Measurements from ENCODE around the gene ADGRD2. TPM values are rescaled to one million over a fixed set of nuclear protein-coding genes. Genes with fewer than 3 reads are reported as not detected.
"Not testable (repeated sequence)": the region's sequence is repeated elsewhere in the genome, so short reads cannot be mapped to it uniquely, and the experiment has no call there.

Gene ADGRD2
- total RNA-seq, 1 experiment from 2014 or later: not detected

DNA sequence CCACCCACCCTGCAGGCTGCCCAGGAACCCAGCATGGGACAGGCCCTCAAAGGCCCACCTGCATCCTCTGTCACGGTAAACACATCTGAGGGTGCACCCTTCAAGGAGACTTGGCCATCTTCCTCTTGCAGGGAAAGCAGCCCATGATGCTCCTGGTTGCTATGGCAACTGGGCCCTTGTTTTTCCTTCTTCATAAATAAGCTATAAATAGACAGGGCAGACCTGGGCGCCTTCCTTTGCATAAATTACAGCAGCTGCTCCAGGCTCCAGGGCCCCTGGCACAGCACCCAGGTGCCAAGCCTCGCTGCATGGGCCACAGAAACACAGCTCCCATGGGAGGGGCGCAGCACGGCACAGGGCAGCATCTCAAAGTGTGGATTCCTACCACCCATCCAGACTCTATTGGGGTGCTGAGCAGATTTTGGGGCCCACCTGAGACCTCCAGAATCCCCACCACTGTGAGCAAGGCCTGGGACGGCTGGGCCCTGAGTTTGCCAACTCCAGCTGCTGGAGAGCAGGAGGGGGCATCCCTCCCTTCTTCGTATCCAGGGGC, 29.2 kb upstream of the ADGRD2 start:
- Histone ChIP-seq H3K4me3 (ENCODE audit: low read length) (no peak overlapping the region), H2AFZ (ENCODE audit: low read length) (no peak overlapping the region), H3K27ac (ENCODE audit: low read length) (no peak overlapping the region), H3F3A (ENCODE audit: low read length, unreplicated experiment) (no peaks in the 10 kb centered on the region), H3K79me2 (ENCODE audit: low read length) (no peaks in the 10 kb centered on the region), H3K9ac (ENCODE audit: low read length) (no peak overlapping the region), H3K36me3 (ENCODE audit: low read depth, low read length) (no peaks in the 10 kb centered on the region), H3K9me3 (ENCODE audit: low read length) (no peaks in the 10 kb centered on the region), H3K9me2 (replicated peaks; ENCODE audit: low read length) (no peaks in the 10 kb centered on the region), H3K4me2 (ENCODE audit: low read length) (no peak overlapping the region), H3K27me3 (ENCODE audit: low read length) (no peaks in the 10 kb centered on the region), H4K20me1 (ENCODE audit: low read length) (no peaks in the 10 kb centered on the region), H3K4me1 (ENCODE audit: insufficient read depth, low read length) (no peaks in the 10 kb centered on the region)
- DNase-seq (no peak), ATAC-seq (no peak)
- TF ChIP-seq EZH2 (IDR thresholded peaks at IDR 0.05; ENCODE audit: low read length, unreplicated experiment): no peak
- TF ChIP-seq EZH2phosphoT487 (IDR thresholded peaks at IDR 0.05; ENCODE audit: borderline replicate concordance, low read length): no peak
- TF ChIP-seq, protein P1, sequence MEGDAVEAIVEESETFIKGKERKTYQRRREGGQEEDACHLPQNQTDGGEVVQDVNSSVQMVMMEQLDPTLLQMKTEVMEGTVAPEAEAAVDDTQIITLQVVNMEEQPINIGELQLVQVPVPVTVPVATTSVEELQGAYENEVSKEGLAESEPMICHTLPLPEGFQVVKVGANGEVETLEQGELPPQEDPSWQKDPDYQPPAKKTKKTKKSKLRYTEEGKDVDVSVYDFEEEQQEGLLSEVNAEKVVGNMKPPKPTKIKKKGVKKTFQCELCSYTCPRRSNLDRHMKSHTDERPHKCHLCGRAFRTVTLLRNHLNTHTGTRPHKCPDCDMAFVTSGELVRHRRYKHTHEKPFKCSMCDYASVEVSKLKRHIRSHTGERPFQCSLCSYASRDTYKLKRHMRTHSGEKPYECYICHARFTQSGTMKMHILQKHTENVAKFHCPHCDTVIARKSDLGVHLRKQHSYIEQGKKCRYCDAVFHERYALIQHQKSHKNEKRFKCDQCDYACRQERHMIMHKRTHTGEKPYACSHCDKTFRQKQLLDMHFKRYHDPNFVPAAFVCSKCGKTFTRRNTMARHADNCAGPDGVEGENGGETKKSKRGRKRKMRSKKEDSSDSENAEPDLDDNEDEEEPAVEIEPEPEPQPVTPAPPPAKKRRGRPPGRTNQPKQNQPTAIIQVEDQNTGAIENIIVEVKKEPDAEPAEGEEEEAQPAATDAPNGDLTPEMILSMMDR (conservative IDR thresholded peaks at IDR 0.05; ENCODE audit: low read depth, low read length): no peak
- no TSS peak for BruUV-seq (replicated peaks)
- ChIA-PET POLR2A (ENCODE audit: unreplicated experiment) (no interaction called here), CTCF (interaction anchor here (0.7 kb wide), 1 partner anchor 63 kb away, joined by 6 read pairs; no protein-coding TSS in a partner anchor)
- intact Hi-C loops (cut with micrococcal nuclease): no loop called here

DNA sequence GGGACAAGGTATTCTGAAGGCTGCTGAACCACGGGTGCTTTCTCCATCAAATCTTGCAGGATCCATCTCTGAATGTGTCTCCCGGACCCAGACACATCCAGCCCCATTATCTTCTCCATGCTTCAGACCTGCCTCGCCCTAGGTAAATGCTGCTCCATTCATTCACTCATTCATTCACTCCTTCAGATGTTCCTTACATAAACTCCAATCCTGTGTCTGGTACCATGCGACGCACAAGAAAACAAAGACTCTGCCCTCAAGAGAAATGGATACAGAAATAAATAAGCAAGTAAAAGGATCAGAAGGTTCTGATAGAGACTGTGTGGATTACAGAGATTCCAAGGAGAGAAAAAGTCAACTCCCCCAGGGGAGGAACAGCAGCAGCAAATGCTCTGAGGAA, 27.1 kb upstream of the ADGRD2 start:
- Histone ChIP-seq H4K20me1 (ENCODE audit: low read length) (no peaks in the 10 kb centered on the region), H3K79me2 (ENCODE audit: low read length) (no peaks in the 10 kb centered on the region), H3K9me3 (ENCODE audit: low read length) (no peaks in the 10 kb centered on the region), H3K9me2 (replicated peaks; ENCODE audit: low read length) (no peaks in the 10 kb centered on the region), H2AFZ (ENCODE audit: low read length) (no peak overlapping the region), H3K9ac (ENCODE audit: low read length) (no peak overlapping the region), H3K4me2 (ENCODE audit: low read length) (no peak overlapping the region), H3K27ac (ENCODE audit: low read length) (no peak overlapping the region), H3K4me3 (ENCODE audit: low read length) (no peak overlapping the region), H3K27me3 (ENCODE audit: low read length) (no peaks in the 10 kb centered on the region), H3F3A (ENCODE audit: low read length, unreplicated experiment) (no peaks in the 10 kb centered on the region), H3K4me1 (ENCODE audit: insufficient read depth, low read length) (no peaks in the 10 kb centered on the region), H3K36me3 (ENCODE audit: low read depth, low read length) (no peaks in the 10 kb centered on the region)
- TF ChIP-seq EZH2 (IDR thresholded peaks at IDR 0.05; ENCODE audit: low read length, unreplicated experiment): no peak
- TF ChIP-seq EZH2phosphoT487 (IDR thresholded peaks at IDR 0.05; ENCODE audit: borderline replicate concordance, low read length): no peak
- TF ChIP-seq, protein P1 (conservative IDR thresholded peaks at IDR 0.05; ENCODE audit: low read depth, low read length): no peak
- ChIA-PET POLR2A (ENCODE audit: unreplicated experiment) (no interaction called here), CTCF (no interaction called here)
- no TSS peak for BruUV-seq (replicated peaks)
- DNase-seq: no peak
- intact Hi-C loops (cut with micrococcal nuclease): no loop called here
- no peak for ATAC-seq

DNA sequence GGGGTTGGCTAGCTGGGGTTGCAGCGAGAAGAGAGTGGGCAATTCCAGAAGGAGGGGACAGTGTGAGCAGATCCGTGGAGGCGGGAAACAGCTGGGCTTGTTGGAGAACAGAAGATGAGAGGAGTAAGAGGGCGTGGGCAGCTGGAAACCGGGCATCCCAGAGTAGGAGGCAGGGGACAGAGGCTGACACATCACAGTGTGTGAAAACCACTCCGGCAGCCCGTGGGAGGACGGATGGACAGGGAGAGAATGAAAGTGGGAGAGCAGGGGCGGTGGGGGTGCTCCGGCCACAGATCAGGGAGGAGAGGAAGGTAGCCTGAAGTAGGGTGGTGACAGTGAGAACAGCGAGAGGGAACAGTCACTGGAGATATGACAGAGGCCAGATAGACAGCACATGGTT, 26.7 kb upstream of the ADGRD2 start:
- Histone ChIP-seq H3K9ac (ENCODE audit: low read length) (no peak overlapping the region), H3K27me3 (ENCODE audit: low read length) (no peaks in the 10 kb centered on the region), H3K9me3 (ENCODE audit: low read length) (no peaks in the 10 kb centered on the region), H4K20me1 (ENCODE audit: low read length) (no peaks in the 10 kb centered on the region), H3K4me2 (ENCODE audit: low read length) (no peak overlapping the region), H3K4me3 (ENCODE audit: low read length) (no peak overlapping the region), H3K9me2 (replicated peaks; ENCODE audit: low read length) (no peaks in the 10 kb centered on the region), H3K27ac (ENCODE audit: low read length) (no peak overlapping the region), H3K36me3 (ENCODE audit: low read depth, low read length) (no peaks in the 10 kb centered on the region), H3F3A (ENCODE audit: low read length, unreplicated experiment) (no peaks in the 10 kb centered on the region), H2AFZ (ENCODE audit: low read length) (no peak overlapping the region), H3K4me1 (ENCODE audit: insufficient read depth, low read length) (no peaks in the 10 kb centered on the region), H3K79me2 (ENCODE audit: low read length) (no peaks in the 10 kb centered on the region)
- CTCF ChIA-PET: no interaction called here
- POLR2A ChIA-PET (ENCODE audit: unreplicated experiment): no interaction called here
- intact Hi-C loops (cut with micrococcal nuclease): no loop called here
- TF ChIP-seq EZH2phosphoT487 (IDR thresholded peaks at IDR 0.05; ENCODE audit: borderline replicate concordance, low read length) (no peak), EZH2 (IDR thresholded peaks at IDR 0.05; ENCODE audit: low read length, unreplicated experiment) (no peak)
- TF ChIP-seq, protein P1 (conservative IDR thresholded peaks at IDR 0.05; ENCODE audit: low read depth, low read length): no peak
- ATAC-seq: no peak
- DNase-seq: no peak
- BruUV-seq (replicated peaks): no TSS peak

DNA sequence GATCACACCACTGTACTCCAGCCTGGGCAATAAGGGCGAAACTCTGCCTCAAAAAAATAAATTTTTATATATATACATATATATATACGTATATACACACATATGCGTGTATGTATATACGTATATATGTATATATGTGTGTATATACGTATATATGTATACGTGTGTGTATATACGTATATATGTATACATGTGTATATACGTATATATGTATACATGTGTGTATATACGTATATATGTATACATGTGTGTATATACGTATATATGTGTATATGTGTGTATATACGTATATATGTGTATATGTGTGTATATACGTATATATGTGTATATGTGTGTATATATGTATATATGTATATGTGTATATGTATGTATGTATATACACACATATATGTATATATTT, 24.5 kb upstream of the ADGRD2 start:
- H3K79me2 ChIP-seq (ENCODE audit: low read length); H3K27ac ChIP-seq (ENCODE audit: low read length); H4K20me1 ChIP-seq (ENCODE audit: low read length); intact Hi-C loops (cut with micrococcal nuclease); H3K36me3 ChIP-seq (ENCODE audit: low read depth, low read length); CTCF ChIA-PET; H3K9me2 ChIP-seq (replicated peaks; ENCODE audit: low read length); H3K9ac ChIP-seq (ENCODE audit: low read length); BruUV-seq (replicated peaks); H3K4me1 ChIP-seq (ENCODE audit: insufficient read depth, low read length); H3K9me3 ChIP-seq (ENCODE audit: low read length); H3K4me2 ChIP-seq (ENCODE audit: low read length); ATAC-seq; H2AFZ ChIP-seq (ENCODE audit: low read length); DNase-seq; H3F3A ChIP-seq (ENCODE audit: low read length, unreplicated experiment); H3K27me3 ChIP-seq (ENCODE audit: low read length); H3K4me3 ChIP-seq (ENCODE audit: low read length); POLR2A ChIA-PET (ENCODE audit: unreplicated experiment): not testable (repeated sequence)

Measured in PC-3 (cell line).